Putamen (tissue), 1 donor: ENCODE results near the gene MED28.
A peak's percentile ranks its signal among the peaks of the same experiment; 100 is the strongest.
"Not testable (repeated sequence)": the region's sequence is repeated elsewhere in the genome, so short reads cannot be mapped to it uniquely, and the experiment has no call there.

Experiments used
- DNase-seq: peaks from one replicate; pipeline ENCODE4 v3.0.0-alpha.2; 2016; ENCODE audit warnings: low spot score

MED28 gene

GRCh38 chr4:17618926-17619325, 4.5 kb downstream of the MED28 start:
- DNase-seq = no peak

GRCh38 chr4:17619416-17620105, 5.1 kb downstream of the MED28 start:
- DNase-seq = no peak

GRCh38 chr4:17623451-17624001, 9.1 kb downstream of the MED28 start:
- DNase-seq = no peak

GRCh38 chr4:17624821-17625220, 10.4 kb downstream of the MED28 start:
- no peak for DNase-seq

DNA sequence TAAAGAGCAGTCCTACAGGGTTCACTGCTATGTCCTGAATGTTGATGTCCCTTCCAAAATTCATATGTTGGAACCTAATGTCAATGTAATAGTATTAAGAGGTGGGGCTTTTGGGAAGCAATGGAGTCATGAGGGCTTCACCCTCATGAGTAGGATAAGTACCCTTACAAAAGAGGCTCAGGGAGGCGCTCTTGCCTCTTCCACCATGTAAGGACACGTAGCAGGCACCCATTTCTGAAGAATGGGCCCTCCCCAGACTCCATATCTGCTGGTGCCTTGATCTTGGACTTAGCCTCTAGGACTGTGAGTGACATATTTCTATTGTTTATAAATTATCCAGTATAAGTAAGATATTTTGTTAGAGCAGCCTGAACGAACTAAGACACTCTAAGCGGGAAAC, 15.8 kb downstream of the MED28 start:
- no peak for DNase-seq

DNA sequence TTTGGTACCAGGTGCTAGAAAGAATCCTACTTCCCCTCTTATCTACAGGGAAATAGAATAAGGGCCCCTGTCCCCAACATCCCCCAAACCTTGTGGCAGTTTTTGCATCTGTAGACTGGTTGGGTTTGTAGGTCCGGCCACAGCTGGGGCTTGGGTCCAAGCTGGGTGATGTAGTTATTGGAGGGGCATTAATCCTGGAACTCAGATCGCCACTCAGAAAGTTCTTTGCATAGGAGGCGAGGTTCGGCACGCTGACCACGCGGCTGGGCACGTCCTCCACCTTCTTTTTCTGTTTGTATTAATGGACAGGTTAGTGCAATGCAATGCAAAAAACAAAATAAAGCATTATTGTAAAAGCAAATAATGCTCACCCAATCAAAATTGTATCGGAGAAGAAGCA, 19.2 kb downstream of the MED28 start:
- no peak for DNase-seq

DNA sequence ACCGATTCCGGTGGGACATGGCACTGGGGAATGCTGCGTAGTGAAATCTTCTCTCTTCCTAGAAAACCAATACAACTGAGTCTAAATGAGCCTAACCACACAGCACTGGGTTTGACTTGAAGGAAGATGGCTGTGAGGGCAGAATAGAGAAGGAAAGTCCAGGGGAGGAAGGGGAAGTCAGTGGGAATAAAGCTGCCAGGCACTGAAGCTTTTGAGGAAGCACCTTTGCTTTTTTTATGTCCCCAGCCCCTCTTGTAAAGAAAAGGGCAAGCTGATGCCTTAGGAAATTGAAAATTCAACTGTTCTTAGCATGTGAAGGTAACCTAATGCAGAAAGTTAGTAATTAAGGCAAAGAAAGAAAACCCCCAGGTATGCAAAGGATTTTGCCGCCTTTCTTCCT, 20.6 kb downstream of the MED28 start:
- DNase-seq = no peak

DNA sequence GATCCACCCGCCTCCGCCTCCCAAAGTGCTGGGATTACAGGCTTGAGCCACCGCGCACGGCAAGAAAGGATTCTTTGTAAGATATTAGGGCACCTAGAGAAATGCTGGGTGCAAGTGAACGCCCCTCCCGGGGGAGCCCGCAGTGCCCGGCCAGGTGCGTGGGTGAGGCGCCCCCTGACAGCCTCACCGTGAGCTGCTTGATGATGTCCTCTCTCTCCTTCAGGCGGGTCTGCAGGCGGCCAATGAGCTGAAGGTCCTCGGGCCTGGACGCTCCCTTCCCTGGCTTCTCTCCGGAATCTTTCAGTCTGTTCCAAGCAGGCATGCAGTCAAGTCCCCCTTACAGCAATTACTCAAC, 21.9 kb downstream of the MED28 start:
- DNase-seq = no peak

GRCh38 chr4:17636696-17637622, 22.5 kb downstream of the MED28 start:
- DNase-seq = peak; percentile 84

- no peak for DNase-seq
Measured at GRCh38 chr4:17639136-17639535, 24.7 kb downstream of the MED28 start.

DNA sequence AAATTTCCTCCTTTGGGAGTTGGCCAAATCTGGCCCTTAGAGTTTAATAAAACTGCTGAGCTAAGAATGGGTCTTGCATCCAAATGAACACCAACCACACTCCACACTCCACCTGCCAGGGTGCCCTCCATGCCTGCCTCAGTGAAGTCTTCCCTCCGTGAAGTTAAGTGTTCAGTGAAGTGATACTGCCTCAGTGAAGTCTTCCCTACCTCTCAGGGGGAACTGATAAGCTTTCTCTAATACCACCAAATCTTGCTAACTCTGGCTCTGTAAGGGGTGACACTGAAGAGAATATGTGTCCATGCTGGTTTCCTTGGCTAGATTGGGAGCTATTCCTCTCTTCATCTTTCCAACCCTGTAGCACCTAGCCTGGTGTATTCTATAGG, 27.9 kb downstream of the MED28 start:
- no peak for DNase-seq

DNA sequence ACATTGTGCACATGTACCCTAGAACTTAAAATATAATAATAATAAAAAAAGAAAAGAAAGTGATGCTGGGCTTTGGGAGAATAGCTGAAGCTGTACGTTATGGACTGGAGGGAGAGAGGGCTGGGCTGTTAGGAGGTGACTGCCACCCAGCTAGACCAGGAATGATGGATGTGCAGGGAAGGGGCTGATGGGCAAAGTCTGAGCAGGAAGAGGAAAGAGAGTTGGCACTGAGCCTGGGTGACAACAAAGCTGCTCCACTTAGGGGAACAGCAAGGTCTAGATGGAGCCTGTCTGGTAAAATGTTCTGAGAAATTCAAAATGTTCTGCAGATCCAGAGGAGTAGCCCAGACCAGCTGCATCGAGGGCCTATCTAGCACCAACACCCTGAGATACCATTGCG, 32.3 kb downstream of the MED28 start:
- DNase-seq = no peak

DNA sequence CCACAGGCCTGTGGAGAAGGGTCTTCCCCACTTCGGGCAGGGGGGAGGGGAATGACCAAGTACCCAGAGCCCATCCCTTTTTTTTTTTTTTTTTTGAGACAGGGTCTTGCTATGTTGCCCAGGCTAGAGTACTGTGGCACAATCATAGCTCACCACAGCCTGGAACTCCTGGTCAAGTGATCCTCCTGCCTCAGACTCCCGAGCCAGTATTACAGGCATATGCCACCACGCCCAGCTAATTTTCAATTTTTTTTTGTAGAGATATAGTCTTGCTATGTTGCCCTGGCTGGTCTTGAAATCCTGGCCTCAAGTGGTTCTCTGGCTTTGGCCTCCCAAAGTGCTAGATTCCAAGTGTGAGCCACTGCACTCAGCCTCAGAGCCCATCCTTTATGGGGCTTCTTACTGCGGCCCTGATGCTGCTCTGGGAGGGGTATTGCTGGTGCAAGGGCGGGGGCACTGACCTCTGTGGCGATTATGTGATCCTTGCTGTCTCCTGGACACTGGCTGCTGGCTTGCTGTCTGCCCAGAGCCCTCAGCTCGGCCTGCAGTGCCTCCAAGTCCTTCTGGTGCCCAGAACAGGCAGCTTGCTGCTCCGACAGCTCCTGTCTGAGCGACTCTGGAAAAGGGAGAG, 32.9 kb downstream of the MED28 start:
- no peak for DNase-seq

DNA sequence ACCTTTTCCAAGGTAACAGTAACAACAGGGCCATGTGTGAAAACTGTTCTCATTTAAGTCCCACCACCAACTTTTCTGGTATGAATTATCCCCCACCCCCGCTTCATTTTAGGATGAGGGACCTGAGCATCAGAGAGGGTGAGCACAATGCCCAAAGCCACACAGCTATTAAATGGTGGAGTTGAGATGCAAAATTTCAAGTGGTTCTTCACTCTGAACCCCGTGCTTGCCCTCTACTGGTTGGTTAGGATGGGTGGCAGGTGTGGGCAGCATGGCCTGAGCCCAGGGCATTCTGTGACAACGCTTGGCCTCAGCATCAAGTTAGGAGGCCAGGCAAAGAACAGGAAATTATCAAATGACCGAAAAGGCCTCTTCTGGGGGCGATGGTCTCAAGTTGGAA, 33.5 kb downstream of the MED28 start:
- no peak for DNase-seq

GRCh38 chr4:17650406-17650805, 36.0 kb downstream of the MED28 start:
- DNase-seq = no peak

- DNase-seq = no peak
Measured at GRCh38 chr4:17654701-17655100, 40.3 kb downstream of the MED28 start.

- no peak for DNase-seq
Measured at GRCh38 chr4:17657090-17657489, 42.6 kb downstream of the MED28 start.

GRCh38 chr4:17657849-17658248, 43.4 kb downstream of the MED28 start:
- DNase-seq = no peak

DNA sequence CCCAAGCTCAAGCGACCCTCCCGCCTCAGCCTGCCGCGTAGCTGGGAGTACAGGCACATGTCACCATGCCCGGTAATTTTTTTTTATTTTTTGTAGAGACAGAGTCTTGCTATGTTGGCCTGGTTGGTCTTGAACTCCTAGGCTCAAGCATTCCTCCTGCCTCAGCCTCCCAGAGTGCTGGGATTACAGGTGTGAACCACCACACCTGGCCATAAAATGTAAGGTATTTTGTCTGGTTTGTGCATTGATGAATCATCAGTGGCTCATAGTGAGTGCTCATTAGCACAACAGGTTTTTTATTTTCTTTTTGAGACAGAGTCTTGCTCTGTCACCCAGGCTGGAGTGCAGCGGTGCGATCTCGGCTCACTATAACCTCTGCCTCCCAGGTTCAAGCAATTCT, 44.8 kb downstream of the MED28 start:
- not testable (repeated sequence) for DNase-seq

DNA sequence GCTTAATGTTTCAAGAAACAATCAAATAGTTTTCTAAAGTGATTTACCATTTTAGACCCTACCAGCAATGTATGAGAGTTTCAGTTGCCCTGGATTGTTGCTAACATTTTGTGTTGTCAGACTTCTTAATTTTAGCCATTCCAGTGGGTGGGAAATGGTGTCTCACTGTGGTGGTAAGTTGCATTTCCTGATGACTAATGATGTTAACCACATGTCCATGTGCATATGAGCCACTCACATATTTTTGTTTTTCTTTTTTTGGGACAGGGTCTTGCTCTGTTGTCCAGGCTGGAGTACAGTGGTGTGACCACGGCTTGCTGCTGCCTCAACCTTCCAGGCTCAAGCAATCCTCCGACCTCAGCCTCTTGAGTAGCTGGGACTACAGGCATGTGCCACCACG, 48.3 kb downstream of the MED28 start:
- DNase-seq = no peak

DNA sequence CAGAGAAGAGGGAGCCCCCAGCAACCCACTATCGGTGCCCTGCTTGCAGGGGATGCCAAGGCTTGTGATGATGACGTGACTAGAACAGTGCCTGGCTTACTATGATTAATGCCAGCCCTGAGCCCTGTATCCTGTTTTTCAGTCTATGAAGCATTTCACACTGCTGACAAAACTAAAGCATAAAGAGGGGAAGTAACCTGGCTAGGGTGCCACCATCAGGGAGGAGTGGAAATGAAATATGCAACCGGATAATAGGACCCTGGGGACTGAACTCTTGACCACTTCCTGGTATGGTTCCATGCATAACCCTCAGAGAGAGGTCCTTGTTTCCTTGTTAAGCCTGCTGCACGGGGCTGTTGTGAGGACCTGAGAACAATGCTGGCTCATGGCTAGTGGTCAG, 50.3 kb downstream of the MED28 start:
- no peak for DNase-seq

GRCh38 chr4:17665346-17665745, 50.9 kb downstream of the MED28 start:
- DNase-seq = no peak

GRCh38 chr4:17665852-17666251, 51.4 kb downstream of the MED28 start:
- DNase-seq = no peak
